NCI-H345 treated with DMSO at 0.1 percent for 48 hours (cell line): ENCODE measurements around the gene GNG8.

Experiments used
- DNase-seq: peaks from one replicate; lab custom pipeline; 2025; ENCODE audit not compliant: unreplicated experiment; lab: John Stamatoyannopoulos, UW

GNG8 gene

DNA sequence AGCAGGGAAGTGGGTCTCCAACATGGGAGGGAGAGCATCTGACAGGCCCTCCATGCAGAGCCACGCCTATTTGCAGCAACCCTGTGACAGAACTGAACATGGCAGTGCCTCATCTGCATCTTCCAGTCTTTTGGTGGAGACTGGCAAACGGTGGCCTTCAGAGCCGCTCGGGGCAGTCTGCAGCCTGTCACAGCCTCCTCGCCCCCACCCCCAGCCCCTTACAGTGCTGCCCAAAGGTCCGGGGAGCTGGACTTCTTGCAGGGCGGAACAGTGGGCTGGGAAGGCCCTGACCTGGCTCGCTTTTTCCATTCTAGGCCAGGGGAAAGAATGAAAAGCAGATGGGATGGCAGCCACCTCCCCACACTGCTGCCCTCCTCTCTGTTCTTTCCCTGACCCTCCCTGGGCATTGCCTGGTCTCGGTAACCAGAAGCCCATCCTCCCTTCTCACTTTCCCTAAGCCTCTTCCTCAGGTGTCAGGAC lies 32.2 kb downstream of the GNG8 start:
- no peak for DNase-seq

DNA sequence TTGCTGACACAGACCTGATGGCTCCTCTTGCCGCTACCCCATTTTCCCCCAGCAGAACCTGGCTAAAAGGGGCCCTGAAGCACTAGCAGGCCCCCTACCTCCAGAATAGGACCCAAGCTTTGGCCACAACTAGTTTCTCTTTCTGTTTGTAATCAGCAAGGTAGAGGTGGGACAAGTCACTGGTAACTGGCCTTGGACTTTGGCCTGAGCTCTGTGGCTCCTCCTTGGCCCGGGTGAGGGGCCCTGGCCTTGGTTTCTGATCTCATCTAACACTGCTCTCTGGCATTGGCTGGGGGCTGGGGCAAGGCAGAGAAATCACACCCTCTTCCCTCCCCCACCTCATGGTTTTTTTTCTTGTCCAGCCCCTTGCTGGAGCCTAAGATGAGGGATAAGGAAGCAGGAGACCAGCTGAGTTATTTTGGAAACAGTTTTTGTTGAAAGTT lies 32.8 kb downstream of the GNG8 start:
- DNase-seq, result no peak

DNA sequence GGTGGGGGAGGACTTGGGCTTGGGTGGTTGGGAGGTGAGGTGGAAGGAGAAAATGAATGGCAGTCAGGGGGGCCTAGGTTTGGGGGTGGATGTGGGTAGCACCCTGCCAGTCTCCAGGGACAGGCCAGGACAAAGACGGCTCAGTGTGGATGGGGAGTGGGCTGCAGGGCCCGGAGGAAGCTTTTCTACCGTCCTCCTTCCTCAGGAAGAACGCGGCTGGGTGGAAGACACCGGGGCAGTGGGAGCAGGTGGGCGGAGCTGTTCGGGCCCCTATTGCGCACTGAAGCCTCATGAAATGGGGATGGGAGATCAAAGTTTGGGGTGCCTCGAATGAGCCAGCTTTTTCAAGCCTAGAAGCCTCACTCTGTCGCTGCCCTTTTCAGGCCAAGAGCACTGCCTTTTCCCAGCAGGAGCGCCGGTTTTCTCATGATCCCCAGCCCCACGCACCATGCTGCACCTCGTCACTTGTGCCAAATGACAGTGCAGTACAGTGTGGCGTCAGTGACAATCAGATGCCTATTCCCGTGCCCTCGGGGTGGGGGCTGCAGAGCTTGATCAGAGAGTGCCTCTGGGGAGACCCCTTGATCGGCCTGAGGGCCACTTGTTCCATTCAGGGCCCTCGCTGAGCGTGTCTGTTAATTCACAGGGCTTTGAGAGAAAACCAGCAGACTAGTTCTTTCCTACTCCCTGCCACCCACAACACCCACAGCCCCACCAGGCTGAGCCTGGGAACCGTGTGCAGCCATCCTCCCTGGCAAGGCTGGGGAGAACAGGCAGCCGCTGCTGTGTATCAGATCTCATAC lies 33.4 kb downstream of the GNG8 start:
- DNase-seq, result no peak

DNA sequence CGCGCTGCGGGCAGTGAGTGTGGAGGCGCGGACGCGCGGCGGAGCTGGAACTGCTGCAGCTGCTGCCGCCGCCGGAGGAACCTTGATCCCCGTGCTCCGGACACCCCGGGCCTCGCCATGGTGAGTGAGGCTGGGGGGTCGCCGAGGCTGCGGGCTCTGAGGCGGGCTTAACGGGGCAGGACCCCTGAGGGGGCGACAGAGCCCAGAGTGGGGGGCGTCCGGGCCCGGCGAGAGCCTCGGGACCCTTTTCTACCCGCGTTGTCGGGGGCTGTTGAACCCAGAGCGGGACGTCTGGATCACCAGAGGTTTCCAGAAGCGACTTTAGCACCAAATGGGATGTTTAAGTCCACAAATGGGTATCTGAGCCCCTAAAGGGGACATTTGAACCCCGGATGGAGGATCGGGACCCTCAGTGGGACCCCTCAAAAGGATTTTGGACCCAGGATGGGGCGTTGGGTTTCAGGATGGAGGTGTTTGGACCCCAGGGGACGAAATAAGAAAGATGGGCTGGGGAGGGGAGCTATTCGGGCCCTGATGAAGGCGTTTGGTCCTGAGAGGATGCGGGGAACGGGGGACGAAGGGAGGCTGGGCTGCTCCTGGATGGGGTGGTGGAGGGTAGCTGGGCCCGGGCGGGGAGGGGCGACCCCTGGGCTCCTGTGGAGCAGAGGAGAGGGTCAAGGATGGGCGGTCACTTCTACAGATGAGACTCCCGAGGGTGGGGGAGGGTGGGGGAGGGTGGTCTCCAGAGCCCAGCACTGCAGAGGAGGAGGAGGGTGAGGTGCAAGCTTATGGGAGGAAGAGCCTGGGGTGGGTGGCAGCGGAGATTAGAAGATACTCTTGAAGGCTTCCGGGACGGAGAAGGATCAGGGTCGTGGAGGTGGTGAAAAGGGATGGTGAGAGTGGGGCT lies 34.4 kb downstream of the GNG8 start, which contains the start of gene CALM3:
Gene CALM3 (plus strand): TSS at position 13 of the 907 bp plus-strand sequence. CDS start 105 bp downstream, at position 118.
- DNase-seq, result no peak

DNA sequence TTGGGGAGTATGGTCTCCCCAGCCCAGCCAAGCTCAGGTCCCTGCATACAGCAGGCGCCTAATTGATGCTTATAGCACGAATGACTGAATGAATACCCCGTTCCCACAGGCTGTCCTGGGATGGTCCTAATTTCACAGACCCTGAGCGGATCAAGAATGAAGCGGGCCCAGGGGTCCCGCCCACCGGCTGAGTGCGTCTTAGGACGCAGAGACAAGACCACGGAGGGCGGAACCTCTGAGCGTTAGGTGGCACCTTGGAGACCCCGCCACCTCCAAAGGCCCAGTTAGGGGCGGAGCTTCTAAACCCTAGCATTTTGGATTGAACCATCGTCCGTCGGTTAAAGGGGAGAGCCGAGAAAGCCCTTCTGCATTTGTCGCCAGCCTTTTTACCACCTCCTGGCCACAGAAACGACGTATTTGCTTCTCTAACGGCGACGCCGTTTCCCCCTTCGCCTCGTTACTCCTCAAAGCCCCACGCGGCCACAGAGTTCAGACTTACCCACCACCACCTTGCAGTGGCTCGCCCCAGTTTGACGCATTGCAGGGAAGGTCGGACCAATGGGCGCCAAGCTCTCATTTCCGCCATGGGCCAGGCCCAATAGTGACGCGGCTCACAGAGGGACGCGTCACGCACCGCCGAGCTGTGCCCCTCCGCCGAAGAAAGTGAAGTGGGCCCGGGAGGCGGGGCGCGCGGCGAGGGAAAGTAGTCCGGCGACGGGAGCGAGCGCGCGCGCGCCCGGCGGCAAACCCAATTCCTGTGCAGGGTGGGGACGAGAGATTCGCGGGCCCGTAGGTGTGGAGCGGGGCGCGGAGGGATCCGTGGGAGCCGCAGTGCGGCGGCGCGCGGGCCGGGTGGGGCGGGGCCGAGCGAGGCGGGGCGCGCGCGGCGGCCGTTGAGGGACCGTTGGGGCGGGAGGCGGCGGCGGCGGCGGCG lies 35.4 kb downstream of the GNG8 start:
- peak; percentile 78 for DNase-seq

DNA sequence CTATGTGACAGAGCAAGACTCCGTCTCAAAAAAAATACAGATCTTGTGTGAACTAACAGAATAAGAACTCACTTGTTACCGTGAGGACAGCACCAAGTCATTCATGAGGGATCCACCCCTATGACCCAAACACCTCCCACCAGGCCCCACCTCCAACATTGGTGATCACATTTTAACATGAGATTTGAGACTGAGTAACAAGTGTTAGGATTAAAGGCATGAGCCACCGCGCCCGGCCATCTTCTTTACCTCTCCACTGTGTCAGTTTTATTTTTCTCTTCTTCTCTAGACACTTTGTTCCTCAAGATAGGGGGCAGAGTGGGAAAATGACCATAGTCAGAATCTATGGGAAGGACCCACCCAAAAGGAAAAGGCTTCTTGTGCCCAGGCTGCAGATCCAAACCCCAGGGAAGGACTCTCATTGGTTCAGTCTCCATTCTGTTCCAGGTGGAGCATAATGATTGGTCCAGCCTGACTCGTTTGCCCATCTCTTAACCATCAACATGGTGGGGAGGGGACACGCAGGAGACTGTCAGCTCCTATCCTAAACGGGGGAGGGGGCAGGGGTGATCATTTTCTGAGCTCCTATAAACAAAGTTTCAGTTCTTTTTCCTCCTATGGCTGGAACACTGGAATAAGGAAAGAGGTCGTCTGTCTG lies 36.2 kb downstream of the GNG8 start:
- no peak for DNase-seq

DNA sequence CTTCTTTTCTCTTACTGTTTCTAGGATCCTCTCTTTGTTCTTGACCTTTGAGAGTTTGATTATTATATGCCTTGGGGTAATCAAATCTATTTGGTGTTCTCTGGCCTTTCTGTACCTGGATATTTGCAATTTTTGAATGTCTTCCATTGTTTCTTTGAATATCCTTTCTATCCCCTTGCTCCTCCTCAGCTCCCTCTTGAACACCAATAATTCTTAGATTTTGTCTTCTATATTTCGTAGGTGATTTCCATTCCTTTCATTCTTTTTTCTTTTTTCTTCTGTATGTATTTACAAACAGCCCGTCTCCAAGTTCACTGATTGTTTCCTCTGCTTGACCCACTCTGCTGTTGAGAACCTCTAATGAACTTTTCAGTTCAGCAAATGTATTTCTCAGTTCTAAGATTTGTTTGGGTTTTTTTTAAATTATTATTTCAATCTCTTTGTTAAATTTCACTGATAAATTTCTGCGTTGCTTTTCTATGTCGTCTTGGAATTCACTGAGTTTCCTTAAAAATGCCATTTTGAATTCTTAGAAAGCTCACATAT lies 37.6 kb downstream of the GNG8 start:
- DNase-seq, result no peak

DNA sequence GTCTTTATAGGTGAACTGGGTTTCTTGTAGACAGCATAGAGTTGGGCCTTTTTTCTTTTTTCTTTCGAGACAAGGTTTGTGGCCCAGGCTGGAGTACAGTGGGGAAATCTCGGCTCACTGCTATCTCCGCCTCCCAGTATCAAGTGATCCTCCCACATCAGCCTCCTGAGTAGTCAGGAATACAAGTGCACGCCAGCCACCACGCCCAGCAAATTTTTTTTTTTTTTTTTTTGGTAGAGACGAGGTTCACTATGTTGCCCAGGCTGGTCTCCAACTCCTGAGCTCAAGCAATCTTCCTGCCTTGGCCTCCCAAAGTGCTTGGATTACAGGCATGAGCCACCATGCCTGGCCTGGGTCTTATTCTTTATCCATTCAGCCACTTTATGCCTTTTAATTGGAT lies 40.0 kb downstream of the GNG8 start:
- no peak for DNase-seq

DNA sequence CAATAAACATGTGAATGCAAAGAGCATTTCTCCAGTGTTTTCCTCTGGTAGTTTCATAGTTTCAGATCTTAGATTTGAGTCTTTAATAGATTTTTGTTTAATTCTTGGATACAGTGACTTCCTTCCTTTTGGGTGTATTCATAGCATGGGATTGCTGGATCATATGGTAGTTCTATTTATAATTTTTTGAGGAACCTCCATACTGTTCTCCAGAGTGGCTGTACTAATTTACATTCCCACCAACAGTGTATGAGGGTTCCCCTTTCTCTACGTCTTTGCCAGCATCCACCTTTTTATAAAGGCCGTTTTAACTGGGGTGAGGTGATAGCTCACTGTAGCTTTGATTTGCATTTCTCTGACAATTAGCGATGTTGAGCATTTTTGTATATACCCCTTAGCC lies 44.1 kb downstream of the GNG8 start:
- DNase-seq, result no peak

DNA sequence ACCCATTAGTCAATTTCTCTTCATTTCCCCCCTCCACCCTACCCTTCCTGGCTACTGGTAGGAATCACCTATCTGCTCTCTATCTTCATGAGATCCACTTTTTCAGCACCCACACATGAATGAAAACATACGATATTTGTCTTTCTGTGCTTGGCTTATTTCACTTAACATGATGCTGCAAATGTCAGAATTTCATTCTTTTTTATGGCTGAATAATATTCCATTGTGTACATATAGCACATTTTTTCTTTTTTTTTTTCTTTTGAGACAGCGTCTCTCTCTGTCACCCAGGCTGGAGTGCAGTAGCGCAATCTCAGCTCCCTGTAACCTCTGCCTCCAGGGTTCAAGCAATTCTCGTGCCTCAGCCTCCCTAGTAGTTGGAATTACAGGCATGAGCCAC lies 44.7 kb downstream of the GNG8 start:
- DNase-seq, result no peak

DNA sequence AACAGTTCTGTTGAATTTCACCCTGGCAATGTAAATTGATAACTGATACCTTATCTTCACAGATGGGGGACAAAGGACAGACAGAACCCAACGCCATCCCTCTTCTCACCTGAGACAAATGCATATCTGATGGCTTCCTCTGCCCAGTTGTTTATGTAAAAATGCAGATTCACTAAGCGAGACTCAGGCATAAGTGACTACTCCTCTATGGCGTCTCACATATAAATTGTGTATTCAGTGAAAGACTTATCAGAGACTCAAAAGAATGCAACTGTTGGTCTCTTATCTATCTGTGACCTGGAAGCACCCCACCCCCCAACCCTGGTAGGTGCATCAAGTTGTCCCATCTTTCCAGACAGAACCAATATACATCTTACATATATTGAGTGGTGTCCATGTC lies 48.1 kb downstream of the GNG8 start:
- no peak for DNase-seq

DNA sequence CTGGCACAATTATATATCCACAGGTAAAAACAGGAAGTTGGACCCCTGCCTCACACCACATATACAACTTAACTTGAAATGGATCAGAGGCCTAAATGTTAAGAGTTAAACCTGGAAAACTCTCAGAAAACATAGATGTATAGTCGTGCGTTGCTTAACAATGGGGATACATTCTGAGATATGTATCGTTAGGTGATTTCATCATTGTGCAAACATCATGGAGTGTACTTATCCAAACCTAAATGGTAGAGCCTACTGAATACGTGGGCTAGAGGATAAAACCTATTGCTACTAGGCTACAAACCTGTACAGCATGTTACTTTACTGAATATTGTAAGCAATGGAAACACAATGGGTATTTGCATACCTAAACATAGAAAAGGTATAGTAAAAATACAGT lies 49.7 kb downstream of the GNG8 start:
- no peak for DNase-seq

DNA sequence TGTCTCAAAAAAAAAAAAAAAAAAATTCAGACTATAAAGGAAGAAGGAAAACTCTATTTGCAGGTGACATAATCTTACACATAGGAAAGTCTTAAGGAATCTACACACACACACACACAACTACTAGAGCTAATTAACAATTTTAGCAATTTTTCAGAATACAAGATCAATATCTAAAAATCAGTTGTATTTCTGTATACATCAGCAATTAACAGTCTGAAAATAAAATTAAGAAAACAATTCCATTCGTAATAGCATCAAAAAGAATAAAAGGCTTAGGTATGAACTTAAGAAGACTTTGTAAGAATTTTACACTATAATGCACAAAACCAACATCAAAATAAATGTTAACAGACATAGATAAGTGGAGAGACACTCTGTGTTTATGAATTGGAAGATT lies 50.5 kb downstream of the GNG8 start:
- DNase-seq, result no peak
